ENCODE data around the gene RBM42.

Gene RBM42

DNA sequence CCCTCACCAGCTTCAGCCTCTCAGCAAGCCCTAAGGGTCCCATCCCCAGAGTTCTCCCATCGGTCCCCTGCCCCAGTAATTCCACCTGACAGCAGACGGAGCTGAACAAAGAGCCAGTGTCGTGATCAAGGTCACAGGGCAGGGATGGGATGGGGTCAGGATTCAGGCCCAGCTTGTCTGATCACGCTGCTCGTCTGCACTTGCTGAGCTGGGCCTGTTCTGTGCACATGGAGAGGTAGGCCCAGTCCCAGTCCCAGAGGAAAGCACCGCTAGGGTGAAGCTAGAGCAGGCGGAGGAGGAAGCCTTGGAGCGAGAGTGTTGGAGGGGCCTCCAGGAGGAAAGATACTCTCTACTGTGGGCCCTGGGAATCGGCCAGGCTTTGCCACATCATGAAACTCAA is 7.1 kb upstream of the RBM42 start:
- DNase-seq (ENCODE audit: low spot score): no peak

DNA sequence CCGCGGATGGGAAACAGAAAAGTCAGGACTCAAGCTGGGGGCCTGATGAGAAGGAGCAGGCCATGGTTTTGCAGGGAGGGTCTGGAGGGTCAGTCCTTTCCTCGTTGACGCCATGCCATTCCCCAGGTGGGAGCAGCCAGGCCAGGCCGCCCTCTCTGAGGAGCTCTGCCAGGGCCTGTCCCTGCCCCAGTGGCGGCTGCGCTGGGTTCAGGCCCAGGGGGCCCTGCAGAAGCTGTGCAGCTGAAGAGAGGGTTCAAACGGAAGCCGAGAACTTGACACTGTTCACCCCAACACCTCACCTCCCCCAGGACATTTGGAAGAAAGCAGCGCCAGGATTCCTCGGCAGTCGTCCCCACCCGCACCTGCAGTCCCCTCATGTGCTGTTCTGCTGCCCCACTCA is 6.1 kb upstream of the RBM42 start:
- no peak for DNase-seq (ENCODE audit: low spot score)

DNA sequence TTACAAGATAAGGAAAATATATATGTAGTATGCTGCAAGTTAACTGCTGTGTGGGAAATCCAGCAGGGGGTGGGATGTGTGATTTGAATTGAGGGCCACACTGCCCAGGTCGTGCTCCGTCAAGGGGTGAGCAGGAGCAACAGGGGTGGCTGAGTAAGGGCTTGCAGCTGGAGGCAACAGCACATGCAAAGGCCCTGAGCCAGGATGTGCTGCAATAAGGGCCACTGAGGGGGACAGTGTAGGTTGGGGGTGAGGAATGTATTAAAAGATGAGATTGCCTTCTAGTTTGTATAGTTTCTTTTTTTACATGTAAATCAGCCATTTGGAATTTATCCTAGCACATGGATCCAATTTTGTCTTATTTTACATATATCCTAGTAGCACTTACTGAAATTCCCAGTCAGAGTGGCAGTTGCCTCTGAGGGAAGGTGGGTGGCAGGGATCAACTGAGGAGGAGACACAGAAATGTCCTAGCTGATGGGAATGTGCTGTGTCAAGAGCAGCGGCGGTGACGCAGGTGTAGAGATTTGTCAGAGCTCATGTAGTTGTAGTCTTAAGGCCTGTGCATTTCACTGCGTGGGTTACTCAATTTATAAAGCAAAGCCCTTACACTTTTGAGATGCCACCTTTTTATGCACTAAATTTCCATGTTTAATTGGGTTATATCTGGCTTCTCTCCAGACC is 5.4 kb upstream of the RBM42 start:
- DNase-seq (ENCODE audit: low spot score): no peak

DNA sequence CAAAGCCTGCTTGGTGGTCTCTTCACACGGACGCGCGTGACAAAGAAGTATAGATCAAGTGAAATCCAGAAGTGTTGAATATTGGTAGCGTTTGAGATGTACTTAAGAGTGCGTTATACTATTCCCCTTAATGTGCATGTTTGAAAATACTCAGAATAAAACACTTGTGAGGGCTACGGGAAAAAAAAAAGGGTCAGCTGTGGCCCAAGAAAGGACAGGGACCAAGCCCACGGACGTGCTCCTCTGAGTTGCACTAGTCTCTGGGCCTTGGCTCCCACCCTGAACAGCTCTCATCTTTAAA is 622 bp upstream of the RBM42 start:
- DNase-seq (ENCODE audit: low spot score): no peak

DNA sequence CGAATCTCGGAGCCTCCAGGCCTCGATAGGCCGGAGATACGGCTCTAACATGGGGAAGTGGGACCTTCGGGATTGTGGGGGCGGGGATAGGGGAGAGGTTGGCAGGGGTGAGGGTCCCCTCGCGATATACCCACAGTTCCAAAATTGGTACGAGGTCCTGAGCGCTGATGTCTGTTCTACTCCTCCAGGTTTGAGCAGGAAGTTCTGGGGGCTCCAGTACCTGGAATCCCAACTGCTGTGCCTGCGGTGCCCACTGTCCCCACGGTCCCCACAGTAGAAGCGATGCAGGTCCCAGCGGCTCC is 447 bp downstream of the RBM42 start:
- DNase-seq (ENCODE audit: low spot score): no peak

DNA sequence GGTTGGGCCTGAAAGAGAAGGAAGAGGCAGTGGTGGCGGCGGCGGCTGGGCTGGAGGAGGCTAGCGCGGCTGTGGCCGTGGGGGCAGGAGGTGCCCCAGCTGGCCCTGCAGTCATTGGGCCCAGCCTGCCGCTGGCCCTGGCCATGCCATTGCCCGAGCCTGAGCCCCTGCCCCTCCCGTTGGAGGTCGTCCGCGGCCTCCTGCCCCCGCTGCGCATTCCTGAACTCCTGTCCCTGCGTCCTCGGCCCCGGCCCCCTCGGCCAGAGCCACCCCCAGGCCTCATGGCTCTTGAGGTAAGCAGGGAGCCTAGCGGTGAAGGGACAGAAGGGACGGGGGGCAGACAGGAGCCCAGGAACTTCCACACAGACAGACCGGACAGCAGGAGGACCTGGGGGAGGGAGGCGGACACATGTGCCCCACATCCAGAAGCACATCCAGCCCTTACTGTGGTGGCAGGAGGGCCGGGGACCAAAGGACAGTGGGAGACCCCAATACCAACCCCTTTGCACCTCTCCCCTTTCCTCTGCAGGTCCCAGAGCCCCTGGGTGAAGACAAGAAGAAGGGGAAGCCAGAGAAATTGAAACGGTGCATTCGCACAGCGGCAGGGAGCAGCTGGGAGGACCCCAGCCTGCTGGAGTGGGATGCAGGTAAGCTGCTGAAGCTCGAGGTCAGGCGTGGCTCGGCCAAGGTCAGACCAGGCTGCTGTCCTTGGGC is 5.0 kb downstream of the RBM42 start:
- no peak for DNase-seq (ENCODE audit: low spot score)

DNA sequence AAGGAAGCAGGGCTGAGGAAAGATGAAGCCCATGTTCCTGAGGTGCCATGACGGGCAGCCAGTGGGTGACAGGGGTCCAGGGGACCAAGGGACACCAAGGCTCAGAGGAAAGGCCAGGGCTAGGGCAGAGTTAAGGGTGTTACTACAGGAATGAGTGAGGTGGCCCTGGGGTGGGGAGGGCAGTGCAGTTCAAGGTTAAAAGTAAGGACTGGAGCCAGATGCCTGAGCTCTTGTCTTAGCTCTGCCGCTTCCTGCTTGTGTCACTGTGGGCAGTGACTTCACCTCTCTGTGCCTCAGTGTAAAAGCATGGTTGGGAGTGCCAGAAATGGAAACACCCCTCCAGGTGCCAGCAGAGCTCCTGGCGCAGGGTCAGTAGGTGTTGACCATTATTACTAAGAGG is 7.8 kb downstream of the RBM42 start:
- no peak for DNase-seq (ENCODE audit: low spot score)

DNA sequence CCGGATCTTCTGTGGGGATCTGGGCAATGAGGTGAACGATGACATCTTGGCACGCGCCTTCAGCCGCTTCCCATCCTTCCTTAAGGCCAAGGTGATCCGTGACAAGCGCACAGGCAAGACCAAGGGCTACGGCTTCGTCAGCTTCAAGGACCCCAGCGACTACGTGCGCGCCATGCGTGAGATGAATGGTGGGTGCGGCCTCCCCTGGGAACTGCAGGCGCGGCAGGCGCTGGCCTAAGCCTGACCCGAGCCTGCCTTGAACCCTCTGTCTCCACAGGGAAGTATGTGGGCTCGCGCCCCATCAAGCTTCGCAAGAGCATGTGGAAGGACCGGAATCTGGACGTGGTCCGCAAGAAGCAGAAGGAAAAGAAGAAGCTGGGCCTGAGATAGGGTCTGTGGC is 8.3 kb downstream of the RBM42 start:
- no peak for DNase-seq (ENCODE audit: low spot score)

DNA sequence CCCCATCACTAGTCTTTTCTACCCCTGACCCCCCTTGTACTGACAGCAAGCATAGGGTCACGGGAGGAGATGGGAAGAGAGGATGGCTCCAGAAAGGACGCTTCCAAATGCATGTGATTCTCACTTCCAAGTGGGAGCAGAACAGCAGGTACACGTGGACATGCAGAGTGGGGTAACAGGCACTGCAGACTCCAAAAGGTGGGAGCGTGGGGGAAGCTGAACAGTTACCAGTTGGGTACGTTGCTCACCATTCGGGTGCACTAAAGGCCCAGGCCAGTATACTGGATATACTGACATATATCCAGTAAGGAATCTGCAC is 10.4 kb downstream of the RBM42 start:
- DNase-seq (ENCODE audit: low spot score): no peak

DNA sequence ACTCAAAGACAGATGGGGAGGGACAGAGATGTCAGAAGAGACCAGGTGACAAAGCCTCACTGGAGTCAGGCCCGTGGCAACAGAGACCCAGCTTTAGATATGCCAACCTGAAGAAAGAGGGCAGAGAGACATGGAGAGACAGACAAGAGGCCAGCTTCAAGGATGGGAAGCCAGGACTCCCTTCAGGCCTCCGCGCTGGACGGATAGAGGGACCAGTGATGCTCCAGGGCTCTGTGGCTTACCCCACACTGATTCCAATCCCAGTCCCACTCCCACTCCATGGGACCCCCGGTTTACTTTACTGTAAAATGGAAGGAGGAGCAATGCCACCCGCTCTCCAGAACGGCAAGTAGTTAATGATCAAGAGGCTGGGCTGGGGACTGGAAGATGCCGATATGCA is 11.0 kb downstream of the RBM42 start:
- no peak for DNase-seq (ENCODE audit: low spot score)

DNA sequence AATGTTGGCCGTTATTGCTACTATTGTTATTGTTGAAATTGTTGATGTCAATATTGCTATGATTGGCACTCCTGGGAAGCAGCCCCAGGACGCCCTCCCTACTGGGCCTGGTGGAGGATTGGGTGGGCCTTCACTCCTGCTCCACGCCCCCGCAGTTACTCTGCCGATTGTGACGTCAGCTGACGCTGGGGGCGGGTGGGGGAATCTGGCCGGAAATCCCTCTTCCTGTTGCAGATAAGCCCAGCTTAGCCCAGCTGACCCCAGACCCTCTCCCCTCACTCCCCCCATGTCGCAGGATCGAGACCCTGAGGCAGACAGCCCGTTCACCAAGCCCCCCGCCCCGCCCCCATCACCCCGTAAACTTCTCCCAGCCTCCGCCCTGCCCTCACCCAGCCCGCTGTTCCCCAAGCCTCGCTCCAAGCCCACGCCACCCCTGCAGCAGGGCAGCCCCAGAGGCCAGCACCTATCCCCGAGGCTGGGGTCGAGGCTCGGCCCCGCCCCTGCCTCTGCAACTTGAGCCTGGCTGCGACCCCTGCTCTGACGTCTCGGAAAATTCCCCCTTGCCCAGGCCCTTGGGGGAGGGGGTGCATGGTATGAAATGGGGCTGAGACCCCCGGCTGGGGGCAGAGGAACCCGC is 12.8 kb downstream of the RBM42 start, which contains the start of gene ETV2:
TSS of gene ETV2 (plus strand) at position 231 of the 637 bp plus-strand sequence. CDS start 716 bp downstream, outside the sequence.
- DNase-seq (ENCODE audit: low spot score): peak; percentile 28

DNA sequence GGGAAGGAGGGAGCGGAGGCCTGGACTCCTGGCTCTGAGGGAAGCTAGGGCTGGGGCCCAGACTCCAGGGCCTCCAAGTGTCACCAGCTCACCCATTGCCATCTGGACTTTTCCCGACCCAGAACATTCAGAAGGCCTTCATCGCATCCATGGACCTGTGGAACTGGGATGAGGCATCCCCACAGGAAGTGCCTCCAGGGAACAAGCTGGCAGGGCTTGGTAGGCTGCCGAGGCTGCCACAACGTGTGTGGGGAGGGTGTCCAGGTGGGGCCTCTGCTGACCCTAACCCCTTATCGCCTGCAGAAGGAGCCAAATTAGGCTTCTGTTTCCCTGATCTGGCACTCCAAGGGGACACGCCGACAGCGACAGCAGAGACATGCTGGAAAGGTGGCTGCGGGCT is 13.5 kb downstream of the RBM42 start:
- no peak for DNase-seq (ENCODE audit: low spot score)

DNA sequence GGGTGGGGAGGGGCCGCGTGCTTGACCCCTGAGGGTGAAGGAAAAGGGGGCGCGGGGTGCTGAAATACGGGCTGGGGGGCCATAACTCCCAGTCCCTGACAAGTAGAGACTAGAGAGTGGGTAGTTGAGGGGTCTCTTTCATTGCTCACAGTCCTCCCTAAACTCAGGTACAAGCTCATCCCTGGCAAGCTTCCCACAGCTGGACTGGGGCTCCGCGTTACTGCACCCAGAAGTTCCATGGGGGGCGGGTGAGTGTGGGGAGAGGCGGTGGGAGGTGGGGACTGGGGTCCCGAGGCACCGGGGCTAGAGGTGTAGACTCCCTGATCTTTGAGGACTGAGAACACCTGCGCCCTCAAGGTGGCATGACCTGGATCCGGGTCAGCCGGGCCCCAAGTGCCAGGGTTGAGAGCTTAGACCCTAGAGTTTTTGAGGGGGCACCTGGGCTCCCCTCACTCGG is 14.0 kb downstream of the RBM42 start:
- DNase-seq (ENCODE audit: low spot score): no peak

DNA sequence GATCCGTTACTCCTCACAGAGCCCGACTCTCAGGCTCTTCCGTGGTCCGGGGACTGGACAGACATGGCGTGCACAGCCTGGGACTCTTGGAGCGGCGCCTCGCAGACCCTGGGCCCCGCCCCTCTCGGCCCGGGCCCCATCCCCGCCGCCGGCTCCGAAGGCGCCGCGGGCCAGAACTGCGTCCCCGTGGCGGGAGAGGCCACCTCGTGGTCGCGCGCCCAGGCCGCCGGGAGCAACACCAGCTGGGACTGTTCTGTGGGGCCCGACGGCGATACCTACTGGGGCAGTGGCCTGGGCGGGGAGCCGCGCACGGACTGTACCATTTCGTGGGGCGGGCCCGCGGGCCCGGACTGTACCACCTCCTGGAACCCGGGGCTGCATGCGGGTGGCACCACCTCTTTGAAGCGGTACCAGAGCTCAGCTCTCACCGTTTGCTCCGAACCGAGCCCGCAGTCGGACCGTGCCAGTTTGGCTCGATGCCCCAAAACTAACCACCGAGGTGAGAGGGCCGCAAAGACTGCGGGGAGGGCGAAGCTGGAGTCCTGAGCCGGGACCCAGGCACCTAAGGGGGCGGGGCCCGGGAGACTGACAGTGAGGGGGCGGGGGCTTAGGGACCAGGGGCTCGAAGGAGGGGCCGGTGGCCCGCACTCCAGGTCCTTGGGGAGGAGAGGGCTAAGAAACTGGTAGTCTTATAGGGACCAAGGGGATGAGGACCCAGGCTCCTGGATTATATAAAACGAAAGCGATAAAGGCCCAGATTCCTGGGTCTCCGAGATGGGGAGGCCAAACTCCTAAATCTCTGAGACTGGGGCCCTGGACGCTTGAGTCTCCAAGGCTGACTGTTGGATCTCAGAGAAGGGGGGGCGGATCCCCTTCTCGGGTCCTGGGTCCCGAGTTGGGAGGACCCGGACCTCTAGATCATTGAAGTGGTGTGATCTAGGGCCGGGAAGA is 14.7 kb downstream of the RBM42 start:
- DNase-seq (ENCODE audit: low spot score): peak; percentile 81

DNA sequence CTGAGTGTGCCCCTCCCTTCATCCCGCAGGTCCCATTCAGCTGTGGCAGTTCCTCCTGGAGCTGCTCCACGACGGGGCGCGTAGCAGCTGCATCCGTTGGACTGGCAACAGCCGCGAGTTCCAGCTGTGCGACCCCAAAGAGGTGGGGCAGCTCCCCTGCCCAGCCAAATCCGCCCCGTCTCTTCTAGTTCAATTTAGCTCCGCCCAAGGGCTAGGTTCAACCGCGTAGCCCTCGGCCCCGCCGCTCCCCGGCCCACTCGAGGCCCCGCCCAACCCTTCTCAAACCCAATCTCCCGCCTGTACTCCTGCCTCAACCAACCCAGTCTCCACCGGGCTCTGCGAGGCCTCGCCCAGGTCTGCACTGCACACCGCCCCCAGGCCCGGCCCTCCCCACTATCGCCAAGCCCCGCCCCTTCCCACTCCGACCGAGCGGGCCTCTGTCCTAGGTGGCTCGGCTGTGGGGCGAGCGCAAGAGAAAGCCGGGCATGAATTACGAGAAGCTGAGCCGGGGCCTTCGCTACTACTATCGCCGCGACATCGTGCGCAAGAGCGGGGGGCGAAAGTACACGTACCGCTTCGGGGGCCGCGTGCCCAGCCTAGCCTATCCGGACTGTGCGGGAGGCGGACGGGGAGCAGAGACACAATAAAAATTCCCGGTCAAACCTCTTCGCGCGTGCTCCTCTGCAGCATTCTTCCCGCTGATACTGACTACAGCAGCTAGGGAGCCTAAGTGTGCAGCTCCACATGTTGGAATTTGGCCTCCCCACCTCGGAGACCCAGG is 15.6 kb downstream of the RBM42 start:
- peak; percentile 96 for DNase-seq (ENCODE audit: low spot score)

DNA sequence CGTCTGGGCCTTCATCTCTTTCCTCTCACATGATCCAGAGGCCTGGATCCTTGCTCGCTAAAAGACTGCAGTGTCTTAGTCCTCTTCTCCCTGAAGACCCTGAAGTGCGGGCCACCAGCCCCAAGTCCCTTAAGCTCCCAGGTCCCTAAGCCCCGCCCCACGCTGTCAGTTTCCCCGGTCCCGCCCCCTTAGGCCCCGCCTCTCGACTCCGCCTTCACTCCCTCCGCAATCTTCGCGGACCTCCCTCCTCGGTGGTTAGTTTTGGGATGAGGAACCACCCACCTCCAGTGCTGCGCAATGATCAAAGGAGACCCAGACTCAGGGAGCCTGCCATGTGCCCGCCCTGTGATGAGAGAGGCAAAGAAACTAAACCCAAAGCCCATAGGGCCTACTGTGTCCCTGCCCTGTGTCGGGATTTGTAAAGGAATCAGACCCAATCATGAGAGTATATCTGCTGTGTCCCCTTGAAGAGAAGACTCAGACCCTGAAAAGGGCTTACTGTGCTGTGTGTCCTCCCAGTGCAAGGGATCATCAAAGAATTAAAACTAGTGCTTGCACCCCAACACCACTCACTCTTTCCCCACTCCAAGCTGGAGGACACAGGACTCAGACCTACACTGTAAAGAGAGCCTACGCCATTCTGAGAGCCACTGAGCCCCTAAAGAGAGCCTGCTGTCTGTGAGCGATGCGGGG is 16.3 kb downstream of the RBM42 start:
- peak; percentile 53 for DNase-seq (ENCODE audit: low spot score)

DNA sequence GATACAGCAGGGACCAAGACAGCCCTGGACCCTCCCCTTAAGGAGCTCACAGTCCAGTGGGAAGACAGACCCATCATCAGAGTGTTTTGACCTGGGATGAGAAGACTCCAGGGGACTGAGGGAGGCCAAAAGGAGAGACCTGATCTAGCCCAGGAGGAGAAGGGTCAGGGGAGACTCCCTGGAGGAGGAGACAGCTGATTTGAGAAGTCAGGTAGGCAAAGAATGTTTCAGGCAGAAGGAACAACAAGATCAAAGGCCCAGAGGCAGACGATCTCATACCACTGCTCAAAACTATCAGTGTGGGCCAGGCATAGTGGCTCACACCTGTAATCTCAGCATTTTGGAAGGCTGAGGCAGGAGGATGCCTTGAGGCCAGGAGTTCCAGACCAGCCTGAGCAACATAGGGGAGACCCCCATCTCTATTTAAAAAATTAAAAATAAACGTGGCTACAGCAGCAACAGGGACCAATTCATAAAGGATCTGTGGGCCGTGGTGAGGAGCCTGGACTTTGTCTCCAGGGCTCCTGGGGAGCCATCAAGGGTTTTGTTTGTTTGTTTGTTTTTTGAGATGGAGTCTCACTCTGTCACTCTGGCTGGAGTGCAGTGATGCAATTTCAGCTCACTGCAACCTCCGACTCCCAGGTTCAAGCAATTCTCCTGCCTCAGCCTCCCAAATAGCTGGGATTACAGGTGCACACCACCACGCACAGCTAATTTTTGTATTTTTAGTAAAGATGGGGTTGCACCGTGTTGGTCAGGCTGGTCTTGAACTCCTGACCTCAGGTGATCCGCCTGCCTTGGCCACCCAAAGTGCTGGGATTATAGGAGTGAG is 17.1 kb downstream of the RBM42 start:
- no peak for DNase-seq (ENCODE audit: low spot score)

DNA sequence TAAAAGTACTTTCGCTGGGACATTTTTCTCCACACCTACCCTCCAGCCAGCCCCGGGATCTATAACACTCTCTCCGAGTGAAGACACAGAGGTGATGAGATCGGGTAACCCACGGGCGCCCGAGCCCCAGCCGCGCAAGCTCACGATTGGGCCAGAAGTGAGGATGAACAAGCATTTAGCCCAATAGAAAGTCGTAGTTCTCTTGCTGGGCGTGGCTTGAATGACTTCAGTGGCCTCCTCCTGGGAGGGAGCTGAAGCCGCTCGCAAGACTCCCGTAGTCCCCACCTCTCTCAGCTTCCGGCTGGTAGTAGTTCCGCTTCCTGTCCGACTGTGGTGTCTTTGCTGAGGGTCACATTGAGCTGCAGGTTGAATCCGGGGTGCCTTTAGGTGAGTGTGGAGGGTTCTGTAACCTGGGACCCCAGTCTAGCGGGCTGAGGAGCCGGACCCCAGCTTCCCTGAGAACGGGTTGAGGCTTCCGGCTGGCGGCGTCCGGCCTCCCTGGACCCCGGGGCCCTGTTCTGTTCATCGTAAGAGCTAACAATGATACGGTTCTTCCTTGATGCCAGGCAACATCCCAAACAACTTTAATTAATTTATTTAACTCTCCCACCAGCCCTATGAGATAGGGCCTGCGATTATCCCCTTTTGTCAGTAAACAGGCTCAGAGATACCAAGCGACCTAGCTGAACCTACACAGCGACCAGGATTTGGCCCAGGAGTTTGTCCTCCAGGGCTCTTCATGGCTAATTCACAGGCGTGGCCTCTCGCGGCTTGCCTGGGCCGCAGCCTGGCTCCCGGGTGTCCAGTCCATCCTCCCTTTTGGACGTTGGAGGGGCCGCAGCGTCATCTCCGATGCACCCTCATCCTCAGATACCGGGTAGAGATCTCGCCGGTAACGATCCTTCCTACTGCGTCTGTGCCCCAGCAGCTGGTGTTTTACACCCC is 19.5 kb downstream of the RBM42 start, which contains the start of gene COX6B1:
TSS of gene COX6B1 (plus strand) at position 307 of the 945 bp plus-strand sequence. CDS start 2,921 bp downstream, outside the sequence.
- DNase-seq (ENCODE audit: low spot score): peak; percentile 95

DNA sequence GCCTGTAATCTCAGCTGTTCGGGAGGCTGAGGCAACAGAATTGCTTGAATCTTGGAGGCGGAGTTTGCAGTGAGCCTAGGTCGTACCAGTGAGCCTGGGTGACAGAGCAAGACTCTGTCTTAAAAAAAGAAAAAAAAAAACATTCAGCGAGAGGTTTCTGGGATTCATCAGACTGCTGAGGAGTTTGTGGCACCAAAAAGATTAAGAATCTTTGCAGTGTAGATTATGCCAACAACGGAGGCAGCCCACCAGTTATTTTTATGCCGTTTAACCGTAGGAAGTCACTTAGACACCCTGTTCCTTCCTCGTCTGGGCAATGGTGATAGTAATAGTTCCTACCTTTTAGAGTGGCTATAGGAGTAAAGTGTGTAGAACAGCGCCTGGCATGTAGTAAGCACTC is 21.7 kb downstream of the RBM42 start:
- no peak for DNase-seq (ENCODE audit: low spot score)
